NCI-H82 (cell line): ENCODE data around the gene PHACTR3.

ENCODE experiments used
- DNase-seq: peaks from one replicate; lab custom pipeline; 2025; lab: John Stamatoyannopoulos, UW

PHACTR3 gene

DNA sequence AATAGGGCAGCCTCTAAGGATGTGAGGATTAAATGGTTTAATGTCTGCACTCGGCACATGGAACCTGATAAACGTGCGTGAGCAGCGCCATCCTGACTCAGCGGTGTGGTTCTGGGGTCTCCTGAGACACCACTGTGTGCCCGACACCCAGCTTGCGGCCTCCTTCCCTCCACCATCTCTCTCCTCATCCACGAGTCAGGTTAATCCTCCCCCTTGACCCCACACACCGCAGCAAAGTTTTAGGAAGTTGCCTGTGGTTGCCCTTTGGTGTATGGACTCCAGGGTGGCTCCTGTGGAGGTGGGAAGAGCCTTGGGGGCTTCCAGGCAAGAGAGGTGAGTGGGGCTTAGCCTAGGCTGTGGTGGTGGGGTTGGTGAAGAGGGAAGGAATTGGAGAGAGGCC, 68.2 kb downstream of the PHACTR3 start:
- DNase-seq, result no peak

DNA sequence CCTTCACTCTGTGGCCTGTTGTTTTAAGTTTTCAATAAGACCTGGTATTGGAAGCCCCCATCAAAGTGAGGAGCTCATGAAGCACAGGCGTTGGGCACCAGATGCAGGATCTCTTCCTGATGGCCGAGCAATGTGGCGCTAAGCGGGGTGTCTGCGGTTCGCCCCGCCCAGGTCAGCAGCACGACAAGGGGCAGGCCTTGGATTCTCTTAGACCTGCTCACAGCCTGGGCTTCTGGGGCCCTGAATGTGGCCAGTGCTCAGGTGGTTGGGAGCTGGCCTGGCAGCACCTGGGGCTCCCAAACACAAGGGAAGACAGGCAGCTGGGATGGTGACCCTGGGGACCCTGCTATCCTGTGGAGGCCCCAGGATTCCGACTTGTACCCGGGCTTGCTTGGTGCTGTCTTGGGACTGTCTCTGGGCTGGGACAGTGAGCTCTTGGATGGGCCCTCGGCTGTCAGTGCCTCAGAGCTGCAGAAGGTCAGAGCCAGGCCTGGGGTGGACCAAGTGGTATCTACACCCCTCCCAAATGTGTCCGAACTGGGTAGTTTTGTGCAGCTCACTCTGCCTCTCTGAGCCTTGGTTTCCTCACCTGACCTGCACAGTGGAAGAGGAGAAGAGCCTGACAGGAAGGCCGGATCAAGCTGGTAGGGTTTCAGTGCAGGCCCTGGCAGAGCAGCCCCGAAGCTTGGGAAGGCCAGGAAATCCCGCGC, 69.1 kb downstream of the PHACTR3 start:
- DNase-seq, result no peak

DNA sequence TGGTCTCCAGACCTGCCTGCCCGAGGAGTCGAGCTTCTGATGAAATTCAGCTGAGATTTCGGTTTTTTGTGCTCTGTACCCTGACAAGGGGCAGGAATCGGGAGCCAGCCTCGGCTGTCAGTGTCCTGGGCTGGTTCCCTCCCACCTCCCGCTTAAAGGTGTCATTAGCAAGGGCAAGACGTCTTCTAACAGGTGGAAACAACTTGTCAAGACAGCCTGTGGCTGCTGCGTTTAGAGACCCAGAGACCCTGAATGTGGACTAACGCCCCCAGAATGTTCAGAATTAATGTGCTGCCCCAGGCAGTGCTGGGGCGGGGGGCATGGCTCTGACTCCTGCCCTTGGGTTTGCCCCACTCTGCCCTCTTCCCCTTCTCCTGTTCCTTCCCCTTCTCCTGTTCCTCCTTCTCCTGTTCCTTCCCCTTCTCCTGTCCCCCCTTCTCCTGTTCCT, 69.7 kb downstream of the PHACTR3 start:
- no peak for DNase-seq

DNA sequence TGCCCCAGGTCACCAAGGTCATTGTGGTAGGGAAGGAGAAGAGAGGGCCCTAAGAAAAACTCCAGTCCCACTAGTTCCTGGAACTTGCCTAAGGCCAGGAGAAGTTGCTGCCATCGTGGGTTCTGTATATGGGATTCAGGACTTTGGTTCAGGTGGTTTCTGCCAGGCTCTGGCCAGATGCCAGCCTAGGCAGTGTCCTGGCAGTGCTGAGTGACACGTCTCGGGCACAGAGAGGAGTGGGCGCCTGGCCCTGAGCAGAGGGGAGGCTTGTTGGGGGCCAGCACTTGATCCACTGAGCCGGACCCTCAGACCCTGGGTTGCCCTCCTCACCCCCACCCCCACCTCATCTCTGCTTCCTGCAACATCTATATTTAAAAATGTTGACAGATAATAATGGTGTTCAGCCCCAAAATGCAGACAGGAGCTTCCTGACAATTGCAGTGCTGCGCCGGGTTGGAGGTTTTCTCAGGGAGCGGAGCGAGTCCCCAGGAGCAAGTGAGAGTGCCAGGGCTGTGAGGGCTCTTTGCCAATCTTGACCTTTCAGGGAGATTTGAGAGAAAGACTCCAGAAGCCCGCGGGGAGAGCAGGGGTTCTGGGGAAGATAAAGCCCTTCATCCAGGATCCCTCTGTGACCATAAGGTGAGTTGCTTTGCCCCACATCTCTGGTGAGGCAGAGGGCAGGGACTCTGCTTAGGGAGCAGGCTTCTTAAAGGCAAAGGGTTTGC, 71.9 kb downstream of the PHACTR3 start:
- no peak for DNase-seq

DNA sequence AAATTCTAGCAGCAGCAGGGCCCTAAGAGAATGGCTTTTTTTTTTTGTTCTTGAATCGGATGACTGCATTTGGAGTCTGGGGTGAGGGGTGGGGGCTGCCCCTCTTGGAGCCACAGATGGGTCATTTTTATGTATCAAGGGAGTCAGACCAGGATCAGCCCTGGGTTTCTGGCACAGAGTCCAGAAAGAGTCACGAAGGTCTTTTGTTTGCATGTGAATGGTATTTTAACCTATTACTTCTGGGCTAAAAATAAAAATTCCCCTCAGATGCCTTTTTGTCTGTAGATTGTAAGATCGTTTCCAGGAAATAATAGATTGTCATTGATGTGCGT, 72.5 kb downstream of the PHACTR3 start:
- no peak for DNase-seq

DNA sequence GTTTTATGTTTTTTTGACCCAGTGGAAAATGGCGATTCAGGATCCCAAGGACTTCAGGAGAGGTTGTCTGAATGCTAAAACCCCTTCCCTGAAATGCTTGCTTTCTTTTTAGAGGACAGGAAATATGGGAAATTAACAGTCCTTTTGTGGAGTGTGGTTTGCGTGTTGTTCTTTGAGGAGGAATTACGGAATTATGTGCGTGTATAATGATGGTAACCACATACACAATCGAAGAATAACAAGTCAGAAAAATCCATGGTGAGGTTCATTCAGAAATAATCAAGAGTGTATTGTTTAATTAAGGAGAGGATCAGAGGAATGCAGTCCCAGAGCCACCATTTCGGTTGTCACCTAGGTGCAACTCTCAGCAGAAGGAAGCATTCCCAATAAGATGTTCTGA, 73.2 kb downstream of the PHACTR3 start:
- no peak for DNase-seq

DNA sequence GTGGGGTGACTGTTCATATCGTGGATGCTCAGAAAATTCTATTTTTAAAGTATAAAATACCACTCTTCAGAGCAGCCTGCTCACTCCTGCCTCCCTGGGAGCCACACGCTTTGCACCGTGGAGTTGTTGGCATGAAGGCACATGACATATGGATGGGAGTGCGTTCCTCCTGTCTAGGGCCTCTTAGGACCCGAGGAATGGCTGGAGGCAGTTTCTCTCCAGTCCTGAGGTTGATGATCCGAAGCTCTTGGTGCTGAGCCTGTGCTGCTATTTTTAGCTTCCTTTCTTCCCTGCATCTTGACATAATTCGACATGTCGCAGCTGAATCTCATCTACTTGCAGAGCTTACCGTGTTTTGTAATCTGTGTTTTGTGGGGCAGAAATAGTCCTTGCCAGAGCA, 73.9 kb downstream of the PHACTR3 start:
- no peak for DNase-seq

DNA sequence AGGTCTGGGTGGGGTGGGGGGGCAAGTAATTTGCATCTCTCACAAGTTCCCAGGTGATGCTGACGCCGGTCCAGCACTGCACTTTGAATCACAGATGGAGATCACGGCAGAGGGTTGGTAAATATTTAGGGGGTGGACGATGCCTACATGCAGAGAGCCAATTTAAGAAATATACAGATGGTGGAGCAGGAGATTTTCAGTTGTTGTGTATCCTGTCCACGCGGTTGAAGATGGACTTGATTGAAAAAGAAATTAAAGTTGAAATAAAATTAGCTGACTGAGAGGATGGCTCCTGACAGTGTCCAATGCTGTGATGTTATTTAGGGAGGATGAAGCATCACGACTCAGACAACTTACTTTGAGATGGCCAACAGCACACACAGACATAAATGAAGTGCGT, 74.6 kb downstream of the PHACTR3 start:
- DNase-seq, result no peak

DNA sequence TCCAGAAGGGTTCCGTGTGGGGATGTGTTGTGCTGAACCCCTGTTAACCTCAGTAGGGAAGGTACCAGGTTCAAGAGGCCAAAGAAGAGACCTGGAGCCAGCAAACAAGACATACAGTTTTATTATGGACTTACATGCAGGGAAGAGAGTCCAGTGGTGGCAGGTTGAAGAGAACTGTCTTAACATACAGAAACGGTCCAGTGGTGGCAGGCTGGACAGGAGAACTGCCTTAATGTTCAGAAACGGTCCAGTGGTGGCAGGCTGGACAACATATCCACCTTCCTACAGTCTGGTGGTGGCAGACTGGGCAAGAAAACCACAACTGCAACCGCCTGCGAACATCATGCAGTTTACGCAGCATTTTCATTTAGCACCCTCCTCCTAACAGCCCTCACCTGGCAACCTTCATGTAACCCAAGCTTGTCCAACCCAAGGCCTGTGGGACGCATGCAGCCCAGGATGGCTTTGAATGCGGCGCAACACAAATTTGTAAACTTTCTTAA, 75.9 kb downstream of the PHACTR3 start:
- DNase-seq, result no peak

DNA sequence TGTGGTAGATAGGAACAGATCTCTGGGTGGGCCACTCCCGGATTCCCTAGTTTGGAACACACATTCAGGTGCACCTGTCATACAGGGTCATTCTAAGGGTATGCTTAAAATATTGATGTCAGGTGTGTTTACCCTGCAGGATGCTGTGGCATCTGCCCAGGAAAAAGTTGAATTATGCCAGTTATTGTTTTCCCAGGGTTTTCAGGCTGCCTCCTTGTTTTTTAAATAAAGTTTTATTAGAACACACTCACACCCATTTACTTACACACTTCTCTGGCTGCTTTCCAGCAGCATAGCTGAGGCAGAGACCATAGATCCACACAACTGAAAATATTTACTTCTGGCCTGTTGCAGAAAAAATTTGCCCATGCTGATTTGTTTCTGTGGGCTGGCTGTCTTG, 76.5 kb downstream of the PHACTR3 start:
- no peak for DNase-seq

DNA sequence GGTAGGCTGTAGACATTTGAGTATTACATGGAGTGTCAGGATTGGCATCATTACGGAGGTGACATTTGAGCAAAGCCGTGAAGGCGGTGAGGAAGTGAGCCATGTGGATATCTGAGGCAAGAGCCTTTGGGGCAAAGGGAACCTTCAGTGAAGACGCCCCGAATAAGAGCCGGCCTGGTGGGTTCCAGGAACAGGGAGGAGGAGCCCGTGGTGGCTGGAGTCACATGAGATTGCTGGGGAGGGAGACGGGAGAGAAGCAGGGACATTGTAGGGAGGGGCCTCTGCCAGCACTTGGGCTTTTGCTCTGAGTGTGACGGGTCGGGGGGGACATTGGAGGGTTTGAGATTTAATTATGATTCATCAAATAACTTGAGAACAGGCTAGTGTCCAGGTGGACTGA, 78.3 kb downstream of the PHACTR3 start:
- no peak for DNase-seq

DNA sequence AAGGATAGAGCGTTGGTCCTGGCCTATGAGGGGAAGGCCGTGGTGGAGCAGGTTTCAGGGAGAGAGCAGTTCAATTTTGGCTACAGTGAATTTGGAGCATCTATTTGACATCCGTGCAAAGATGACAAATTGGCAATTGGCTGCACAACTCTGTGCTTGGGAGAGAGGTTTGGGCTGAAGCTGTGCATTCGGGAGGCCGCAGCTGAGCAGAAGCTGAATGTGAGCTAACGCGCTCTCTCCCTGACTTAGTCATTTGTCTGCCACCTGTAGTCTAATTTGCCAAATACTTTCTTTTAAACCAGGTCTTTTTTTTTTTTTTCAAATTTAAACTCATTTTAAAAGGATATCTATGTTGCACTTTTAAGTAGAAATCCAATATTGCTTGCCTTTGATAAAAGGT, 78.8 kb downstream of the PHACTR3 start:
- DNase-seq, result no peak

DNA sequence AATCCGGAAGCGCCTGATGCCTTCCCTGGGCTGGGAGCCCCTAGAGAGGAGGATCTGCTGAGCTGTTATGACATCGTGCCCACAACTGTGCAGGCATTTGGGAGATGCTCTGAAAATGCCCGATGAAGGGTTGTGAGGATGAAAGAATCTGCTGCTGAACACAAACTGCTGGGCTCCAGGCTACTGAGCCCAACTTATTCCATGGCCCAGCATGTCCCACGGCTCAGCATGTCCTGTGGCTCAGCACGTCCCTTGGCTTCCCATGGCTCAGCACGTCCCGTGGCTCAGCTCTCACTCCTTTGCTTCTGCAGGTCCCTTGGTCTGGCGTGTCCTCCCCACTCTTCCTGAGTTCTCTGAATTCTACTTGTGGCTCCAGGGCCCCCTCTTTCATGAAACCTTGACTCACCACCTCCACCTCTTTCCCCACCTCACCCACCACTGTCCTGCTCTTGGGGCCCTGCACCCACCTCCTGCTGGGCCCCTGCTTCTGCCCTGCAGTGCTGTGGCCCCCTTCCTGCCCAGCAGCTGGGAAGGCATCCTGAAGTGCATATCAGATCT, 80.4 kb downstream of the PHACTR3 start:
- no peak for DNase-seq

DNA sequence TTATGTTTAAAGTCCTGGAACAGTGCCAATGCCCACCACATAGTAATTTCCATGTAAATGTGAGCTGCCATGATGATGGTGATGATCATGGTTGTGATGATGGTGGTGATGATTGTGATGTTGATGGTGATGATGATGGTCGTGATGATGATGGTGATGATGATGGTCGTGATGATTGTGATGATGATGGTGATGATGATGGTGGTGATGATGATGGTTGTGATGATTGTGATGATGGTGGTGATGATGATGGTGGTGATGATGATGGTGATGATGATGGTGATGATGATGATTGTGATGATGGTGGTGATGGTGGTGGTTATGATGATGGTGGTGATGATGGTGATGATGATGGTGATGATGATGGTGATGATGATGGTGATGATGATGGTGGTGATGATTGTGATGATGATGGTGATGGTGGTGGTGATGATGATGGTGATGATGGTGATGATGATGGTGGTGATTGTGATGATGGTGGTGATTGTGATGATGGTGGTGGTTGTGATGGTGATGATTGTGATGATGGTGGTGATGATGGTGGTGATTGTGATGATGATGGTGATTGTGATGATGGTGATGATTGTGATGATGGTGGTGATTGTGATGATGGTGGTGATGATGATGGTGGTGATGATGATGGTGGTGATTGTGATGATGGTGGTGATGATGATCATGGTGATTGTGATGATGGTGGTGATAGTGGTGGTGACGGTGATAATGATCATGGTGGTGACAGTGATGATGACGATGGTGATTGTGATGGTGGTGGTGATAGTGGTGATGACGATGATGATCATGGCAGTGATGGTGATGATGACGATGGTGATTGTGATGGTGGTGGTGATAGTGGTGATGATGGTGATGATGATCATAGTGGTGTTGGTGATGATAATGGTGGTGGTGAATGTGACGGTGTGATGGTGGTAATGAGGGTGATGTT, 82.3 kb downstream of the PHACTR3 start:
- DNase-seq, result no peak

DNA sequence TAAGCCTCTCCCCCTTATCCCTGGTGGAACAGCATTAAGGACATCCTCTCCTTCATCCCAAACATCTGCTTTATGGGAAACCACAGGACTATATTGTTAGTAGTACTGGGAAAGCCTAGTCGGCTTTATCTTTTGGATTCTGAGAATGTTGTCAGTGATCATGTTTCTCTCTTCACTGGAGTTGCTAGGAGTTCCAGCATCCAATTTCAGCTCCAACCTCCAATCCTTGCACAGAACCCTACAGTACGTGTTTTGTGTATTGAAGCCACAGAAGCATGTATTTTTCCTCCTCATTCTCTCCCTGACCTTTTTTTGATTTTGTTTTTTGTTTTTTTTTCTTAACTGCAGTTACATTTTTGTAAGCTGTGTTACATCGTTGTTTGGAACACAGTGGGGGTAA, 84.0 kb downstream of the PHACTR3 start:
- no peak for DNase-seq

DNA sequence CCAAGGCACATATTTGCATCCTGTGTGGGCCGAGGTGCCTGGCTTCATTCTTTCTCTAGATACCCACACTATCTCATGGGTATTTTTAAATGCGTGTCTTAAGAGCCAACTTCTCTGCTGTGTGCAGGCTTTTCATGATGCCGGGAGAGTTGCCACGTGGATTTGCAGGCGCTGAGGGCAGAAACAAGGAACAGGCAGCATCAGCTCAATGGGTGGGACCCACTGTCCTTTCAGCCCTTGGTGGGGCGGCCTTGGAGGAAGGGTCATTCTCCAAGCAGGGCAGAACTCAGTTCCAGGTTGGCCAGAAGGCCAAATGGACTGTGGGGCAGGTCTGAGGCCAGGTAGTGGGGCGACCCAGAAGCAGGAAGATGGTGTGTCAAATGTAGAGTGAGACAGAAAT, 84.7 kb downstream of the PHACTR3 start:
- no peak for DNase-seq

DNA sequence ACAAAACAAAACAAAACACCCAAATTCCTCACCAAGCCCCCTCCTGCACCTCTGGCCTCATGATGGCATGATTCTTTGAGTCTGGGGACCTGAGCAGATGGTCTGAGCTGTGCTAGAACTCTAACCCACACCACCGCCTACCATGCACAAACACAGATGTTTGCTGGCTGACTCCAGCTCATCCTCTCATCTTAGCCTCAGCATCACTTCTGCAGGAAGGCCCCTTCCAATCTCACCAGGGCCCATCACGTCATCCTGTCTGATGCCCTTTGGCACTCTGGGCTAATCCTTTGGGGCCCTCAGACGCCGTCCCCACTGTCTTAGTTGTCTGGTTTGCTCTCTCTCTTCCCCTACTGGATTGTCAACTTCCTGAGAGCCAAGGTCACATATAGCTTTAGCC, 85.8 kb downstream of the PHACTR3 start:
- DNase-seq, result no peak

DNA sequence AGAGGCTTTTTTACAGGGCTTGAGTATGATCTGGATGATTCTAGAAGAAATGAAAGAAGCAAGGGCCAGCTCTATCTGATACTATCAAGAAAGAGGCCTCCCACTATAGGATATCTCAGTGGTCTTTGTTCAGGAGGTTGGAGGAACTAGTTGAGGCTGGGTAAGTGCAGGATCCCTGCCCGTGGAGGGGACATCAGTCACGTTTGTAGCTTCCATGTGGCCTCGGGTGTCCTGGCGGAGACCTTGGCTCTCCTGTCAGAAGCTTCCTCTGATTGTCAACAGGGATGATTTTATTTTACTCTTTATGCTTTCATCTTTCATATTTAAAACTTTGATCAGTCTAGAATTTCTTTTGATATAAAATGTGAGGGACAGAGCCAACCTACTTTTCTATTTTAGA, 86.6 kb downstream of the PHACTR3 start:
- no peak for DNase-seq

DNA sequence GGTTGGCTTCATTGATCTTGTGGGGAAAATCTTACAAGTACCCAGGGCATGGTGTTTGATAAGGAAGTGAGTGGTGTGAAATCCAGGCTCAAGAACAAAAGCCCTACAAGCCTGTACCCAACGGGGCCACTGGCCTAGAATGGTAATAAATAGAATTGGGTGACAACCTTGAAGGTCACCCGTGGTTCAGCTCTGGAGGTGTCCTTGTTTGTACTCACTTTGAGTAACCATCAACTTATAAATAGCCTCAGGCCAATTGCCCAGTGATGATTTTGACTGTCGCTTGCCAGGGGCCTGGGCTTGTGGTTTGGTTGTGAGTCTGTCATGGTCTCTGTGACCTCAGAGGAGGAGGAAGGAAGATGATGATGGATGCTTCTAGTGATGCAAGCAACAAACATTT, 87.8 kb downstream of the PHACTR3 start:
- DNase-seq, result no peak

DNA sequence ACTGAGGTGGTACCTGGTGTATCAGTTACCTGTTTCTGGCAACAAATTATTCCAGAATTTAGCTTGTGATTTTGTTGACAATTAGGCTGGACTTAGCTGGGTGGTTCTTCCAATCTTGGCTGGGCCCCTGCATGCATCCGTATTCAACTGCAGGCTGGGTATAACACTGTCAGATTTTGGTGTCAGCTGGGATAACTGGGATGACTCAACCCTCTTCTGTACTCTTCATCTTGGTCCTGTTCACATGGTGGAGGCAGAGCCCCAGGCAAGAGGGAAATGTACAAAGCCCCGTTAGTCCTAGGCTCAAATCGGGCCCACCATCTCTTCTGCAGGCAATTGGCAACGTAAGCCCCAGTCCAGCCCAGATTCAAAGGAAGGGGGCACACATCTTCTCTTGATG, 89.2 kb downstream of the PHACTR3 start:
- DNase-seq, result no peak

DNA sequence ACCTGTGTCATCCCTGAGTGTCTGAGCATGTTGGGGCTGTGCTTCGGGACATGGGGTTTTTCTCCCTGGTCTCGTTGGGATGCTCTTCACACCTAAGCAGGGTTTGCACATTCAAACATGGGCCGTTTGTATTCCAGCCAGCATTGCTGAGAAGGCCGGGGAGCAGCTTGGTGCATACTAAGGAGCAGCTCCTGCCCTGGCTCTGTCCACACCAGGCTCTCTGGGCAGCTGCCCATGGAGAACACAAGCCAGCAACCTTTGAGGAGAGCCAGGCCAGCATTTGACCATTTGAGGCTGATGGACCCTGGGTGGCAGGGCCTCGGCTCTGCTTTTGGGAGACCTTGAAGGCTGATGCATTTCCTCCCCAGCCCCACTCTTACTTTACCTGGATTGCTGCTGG, 92.1 kb downstream of the PHACTR3 start:
- no peak for DNase-seq

DNA sequence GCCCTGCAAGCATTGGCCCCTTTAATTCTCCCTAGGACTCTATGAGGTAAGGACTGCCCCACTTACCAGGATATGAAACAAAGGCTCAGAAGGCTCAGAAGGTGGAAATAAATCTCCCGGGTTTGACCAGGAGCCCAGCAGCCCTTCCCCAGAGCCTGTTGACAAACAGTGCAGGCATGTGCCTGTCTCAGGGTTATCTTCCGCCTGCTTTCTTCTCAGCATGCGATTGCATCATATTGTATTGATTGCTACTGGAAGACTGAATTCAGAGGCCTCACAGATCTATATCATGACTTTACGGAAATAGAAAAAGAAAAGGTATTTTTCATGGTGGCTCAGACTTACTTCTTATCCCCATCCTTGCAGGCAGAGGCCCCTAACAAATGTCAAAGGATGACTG, 92.7 kb downstream of the PHACTR3 start:
- no peak for DNase-seq
